Endothelial cell of umbilical vein (primary cell): ENCODE data around the gene VPS54. TPM values are rescaled to one million over a fixed set of nuclear protein-coding genes. Genes with fewer than 3 reads are reported as not detected.
"Not testable (repeated sequence)": the region's sequence is repeated elsewhere in the genome, so short reads cannot be mapped to it uniquely, and the experiment has no call there.

Source experiments
- BruUV-seq: library from RNA; stranded (reverse); fragments of 400-500 nt; replicated peaks from 2 replicates; lab custom pipeline; 2021; lab: Mats Ljungman, UMichigan
- CTCF ChIA-PET: fragments of 300-600, 350-600 bp; sonication (Branson Sonifier 250); formaldehyde crosslinking; loops from one replicate; lab custom pipeline; 2021; ENCODE audit warnings: antibody characterized with exemption, inconsistent platforms; lab: Charles Lee
- POLR2A ChIA-PET: fragments of 300-600, 350-600 bp; sonication (Branson Sonifier 250); formaldehyde crosslinking; loops from one replicate; lab custom pipeline; 2021; ENCODE audit warnings: antibody characterized with exemption, inconsistent platforms; lab: Charles Lee
- DNase-seq: peaks from one replicate; pipeline ENCODE4 v3.0.0-alpha.2; 2011; ENCODE audit warnings: low read depth, low spot score
- FAIRE-seq: peaks from 2 replicates; lab custom pipeline; 2011; peaks lifted over from hg19 to GRCh38; lab: Jason Lieb, UNC
- H2AFZ ChIP-seq: 2 replicates; pipeline ENCODE4 v1.6.0; 2012; ENCODE audit warnings: low read depth, low read length, control low read depth, inconsistent platforms
- H3K27ac ChIP-seq: 2 replicates; pipeline ENCODE4 v1.5.1; 2011; ENCODE audit warnings: low read depth, mild to moderate bottlenecking, control low read depth, low read length, moderate library complexity; ENCODE audit not compliant: insufficient read depth
- H3K27me3 ChIP-seq, 2 experiments: 2 replicates each; pipeline versions ENCODE4 v1.6.0 to v1.6.1; 2011; ENCODE audit warnings: low read length in 2 of 2, mixed read lengths in 1 of 2; ENCODE audit not compliant: control insufficient read depth in 2 of 2, insufficient read depth in 2 of 2
- H3K36me3 ChIP-seq, 2 experiments: 2 replicates in 1 of 2; 3 replicates in 1 of 2; pipeline ENCODE4 v1.5.1; 2011; ENCODE audit warnings: low read length in 2 of 2, mild to moderate bottlenecking in 1 of 2, moderate library complexity in 1 of 2; ENCODE audit not compliant: control insufficient read depth in 2 of 2, insufficient read depth in 2 of 2; ENCODE audit errors: extremely low read depth in 1 of 2
- H3K4me1 ChIP-seq: 3 replicates; pipeline ENCODE4 v1.5.1; 2011; ENCODE audit warnings: mild to moderate bottlenecking, low read length; ENCODE audit not compliant: control insufficient read depth, insufficient read depth; ENCODE audit errors: extremely low read depth
- H3K4me2 ChIP-seq: 2 replicates; pipeline ENCODE4 v1.6.1; 2011; ENCODE audit warnings: low read length, control low read depth, mixed read lengths; ENCODE audit not compliant: insufficient read depth
- H3K4me3 ChIP-seq, 3 experiments: fragments of 200-600 bp in 1 of 3; sonication (generic), shearing (Covaris generic) in 1 of 3; replicated peaks in 1 of 3; 2 replicates each; pipeline ENCODE4 v1.5.1; 2011 to 2016; ENCODE audit warnings: control low read depth in 3 of 3, low read length in 3 of 3, mild to moderate bottlenecking in 2 of 3, inconsistent platforms in 1 of 3, low read depth in 1 of 3, moderate library complexity in 1 of 3; ENCODE audit not compliant: insufficient read depth in 1 of 3
- H3K79me2 ChIP-seq: 2 replicates; pipeline ENCODE4 v1.6.0; 2012; ENCODE audit warnings: low read length, inconsistent platforms; ENCODE audit not compliant: control insufficient read depth, insufficient read depth
- H3K9ac ChIP-seq: replicated peaks from 2 replicates; pipeline ENCODE3; 2011; ENCODE audit warnings: low read length, control low read depth; ENCODE audit not compliant: insufficient read depth; ENCODE audit errors: extremely low read depth
- H3K9me1 ChIP-seq: replicated peaks from 3 replicates; pipeline ENCODE4 v1.6.0; 2011; ENCODE audit warnings: mild to moderate bottlenecking, low read length; ENCODE audit not compliant: control insufficient read depth, insufficient read depth; ENCODE audit errors: extremely low read depth
- H3K9me3 ChIP-seq: replicated peaks from 2 replicates; pipeline ENCODE4 v1.5.1; 2012; ENCODE audit warnings: low read length, inconsistent platforms; ENCODE audit not compliant: control insufficient read depth, insufficient read depth
- H4K20me1 ChIP-seq: replicated peaks from 2 replicates; pipeline ENCODE3; 2011; ENCODE audit warnings: mild to moderate bottlenecking, low read length; ENCODE audit not compliant: control insufficient read depth, insufficient read depth; ENCODE audit errors: extremely low read depth
- EZH2 ChIP-seq: IDR thresholded peaks from 2 replicates; pipeline ENCODE4 v1.6.1; 2012; ENCODE audit warnings: borderline replicate concordance, low read depth, mild to moderate bottlenecking, moderate library complexity, low read length, inconsistent platforms; ENCODE audit not compliant: severe bottlenecking
- FOS ChIP-seq: IDR thresholded peaks from 2 replicates; pipeline ENCODE4 v1.6.1; 2011; ENCODE audit warnings: mild to moderate bottlenecking, low read length, moderate library complexity, borderline replicate concordance; ENCODE audit not compliant: insufficient read depth
- GATA2 ChIP-seq: IDR thresholded peaks from 2 replicates; pipeline ENCODE4 v1.7.0; 2011; ENCODE audit warnings: low read depth, mild to moderate bottlenecking, moderate library complexity, mixed read lengths, low read length; ENCODE audit not compliant: insufficient read length, insufficient read depth
- JUN ChIP-seq: IDR thresholded peaks from 2 replicates; pipeline ENCODE4 v1.6.1; 2011; ENCODE audit warnings: borderline replicate concordance, low read depth; ENCODE audit not compliant: insufficient read length, insufficient read depth
- MAX ChIP-seq: IDR thresholded peaks from 2 replicates; pipeline ENCODE4 v1.6.1; 2011; ENCODE audit not compliant: insufficient read depth, insufficient read length
- MYC ChIP-seq: IDR thresholded peaks from one replicate; pipeline ENCODE4 v1.6.1; 2011; ENCODE audit warnings: mild to moderate bottlenecking, low read depth, low read length
- POLR2A ChIP-seq: IDR thresholded peaks from 2 replicates; pipeline ENCODE4 v1.6.1; 2012; ENCODE audit warnings: low read depth, mild to moderate bottlenecking, control low read depth, low read length
- POLR2AphosphoS5 ChIP-seq: IDR thresholded peaks from 2 replicates; pipeline ENCODE4 v1.6.1; 2012; ENCODE audit warnings: low read depth, mild to moderate bottlenecking, control low read depth, low read length, moderate library complexity; ENCODE audit not compliant: insufficient read depth
- dilution Hi-C: fragments of 300-500 bp; cut with MboI; formaldehyde crosslinking; loops from one replicate; pipeline ENCODE4 v1.15.0; 2019; ENCODE audit warnings: low sequenced_read_pairs; ENCODE audit not compliant: extremely low pct_ligation_motif_present
- intact Hi-C: fragments of 100-400 bp; cut with micrococcal nuclease; formaldehyde crosslinking; loops from one replicate; pipeline ENCODE4 v1.10.0; 2022
- polyA plus RNA-seq, 4 experiments: library from polyadenylated mRNA; depleted of rRNA in 3 of 4; stranded (reverse) in 3 of 4; unstranded in 1 of 4; fragments of >200 nt; gene quantifications; 2 replicates each; pipeline versions ENCODE4 v1.2.1 to v1.2.3, GENCODE V29; 2011 to 2012; ENCODE audit warnings: missing spikeins in 1 of 4
- total RNA-seq: library from RNA; stranded (reverse); gene quantifications from 2 replicates; pipeline ENCODE4 v1.2.3, GENCODE V29; 2021
- TF ChIP-seq, protein P1 (sequence below), 2 donors: IDR thresholded peaks; 1 replicate in 1 of 2; 2 replicates in 1 of 2; pipeline ENCODE4 v1.5.1; 2011; ENCODE audit warnings: low read length in 2 of 2, mild to moderate bottlenecking in 2 of 2, moderate library complexity in 2 of 2, control low read depth in 1 of 2, inconsistent platforms in 1 of 2, low read depth in 1 of 2; ENCODE audit not compliant: insufficient read depth in 1 of 2; ENCODE audit errors: extremely low read depth in 1 of 2

VPS54 gene
- total and polyA plus RNA-seq, 2 donors (not counting 3 experiments of a cell fraction or from before 2014, with no cell fraction given) = 6.3 to 17.7 TPM

DNA sequence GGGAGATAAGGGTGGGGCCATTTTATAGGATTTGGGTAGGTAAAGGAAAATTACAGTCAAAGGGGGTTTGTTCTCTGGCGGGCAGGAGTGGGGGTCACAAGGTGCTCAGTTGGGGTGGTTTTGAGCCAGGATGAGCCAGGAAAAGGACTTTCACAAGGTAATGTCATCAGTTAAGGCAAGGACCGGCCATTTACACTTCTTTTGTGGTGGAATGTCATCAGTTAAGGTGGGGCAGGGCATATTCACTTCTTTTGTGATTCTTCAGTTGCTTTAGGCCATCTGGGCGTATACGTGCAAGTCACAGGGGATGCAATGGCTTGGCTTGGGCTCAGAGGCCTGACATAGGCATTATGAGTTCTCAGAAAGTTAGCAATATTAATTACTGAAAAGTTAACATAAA is 171.7 kb downstream of the VPS54 start:
- H3K9me3 ChIP-seq, FAIRE-seq, H3K4me2 ChIP-seq, H3K4me1 ChIP-seq, H3K36me3 ChIP-seq, H3K27ac ChIP-seq, BruUV-seq, POLR2A ChIA-PET, dilution Hi-C loops, CTCF ChIA-PET, intact Hi-C loops, DNase-seq, H2AFZ ChIP-seq, H3K4me3 ChIP-seq, H3K27me3 ChIP-seq, H3K9me1 ChIP-seq, H3K9ac ChIP-seq, H4K20me1 ChIP-seq: not testable (repeated sequence)
- H3K79me2 ChIP-seq = peaks cover 84% of the 10 kb centered on the region

GRCh38 chr2:63846487-63846886 is 172.7 kb downstream of the VPS54 start:
- no peak overlapping the region for H3K9ac ChIP-seq
- peaks cover 8% of the 10 kb centered on the region for H3K4me1 ChIP-seq
- H3K9me1 ChIP-seq = no peaks in the 10 kb centered on the region
- DNase-seq (no peak), FAIRE-seq (no peak)
- intact Hi-C loops = no loop called here
- H3K27ac ChIP-seq = no peak overlapping the region
- no peak overlapping the region for H3K4me3 ChIP-seq
- peaks cover 79% of the 10 kb centered on the region for H3K79me2 ChIP-seq
- H4K20me1 ChIP-seq = peaks cover 4% of the 10 kb centered on the region
- H3K27me3 ChIP-seq = no peaks in the 10 kb centered on the region
- no peaks in the 10 kb centered on the region for H3K9me3 ChIP-seq
- dilution Hi-C loops = no loop called here
- CTCF ChIA-PET = interaction anchor here (1.4 to 3.5 kb wide), 3 partner anchors 12 to 148 kb away, joined by 3 to 23 read pairs (median 3); no protein-coding TSS in a partner anchor
- TF ChIP-seq MYC (no peak), JUN (no peak), MAX (no peak), POLR2AphosphoS5 (no peak), EZH2 (no peak), FOS (no peak), GATA2 (no peak), POLR2A (no peak)
- TF ChIP-seq, protein P1, sequence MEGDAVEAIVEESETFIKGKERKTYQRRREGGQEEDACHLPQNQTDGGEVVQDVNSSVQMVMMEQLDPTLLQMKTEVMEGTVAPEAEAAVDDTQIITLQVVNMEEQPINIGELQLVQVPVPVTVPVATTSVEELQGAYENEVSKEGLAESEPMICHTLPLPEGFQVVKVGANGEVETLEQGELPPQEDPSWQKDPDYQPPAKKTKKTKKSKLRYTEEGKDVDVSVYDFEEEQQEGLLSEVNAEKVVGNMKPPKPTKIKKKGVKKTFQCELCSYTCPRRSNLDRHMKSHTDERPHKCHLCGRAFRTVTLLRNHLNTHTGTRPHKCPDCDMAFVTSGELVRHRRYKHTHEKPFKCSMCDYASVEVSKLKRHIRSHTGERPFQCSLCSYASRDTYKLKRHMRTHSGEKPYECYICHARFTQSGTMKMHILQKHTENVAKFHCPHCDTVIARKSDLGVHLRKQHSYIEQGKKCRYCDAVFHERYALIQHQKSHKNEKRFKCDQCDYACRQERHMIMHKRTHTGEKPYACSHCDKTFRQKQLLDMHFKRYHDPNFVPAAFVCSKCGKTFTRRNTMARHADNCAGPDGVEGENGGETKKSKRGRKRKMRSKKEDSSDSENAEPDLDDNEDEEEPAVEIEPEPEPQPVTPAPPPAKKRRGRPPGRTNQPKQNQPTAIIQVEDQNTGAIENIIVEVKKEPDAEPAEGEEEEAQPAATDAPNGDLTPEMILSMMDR (IDR thresholded peaks at IDR 0.05; ENCODE audit: extremely low read depth in 1 of 2, insufficient read depth in 1 of 2, low read depth in 1 of 2, low read length in 2 of 2) = no peak
- H3K4me2 ChIP-seq = no peak overlapping the region
- H3K36me3 ChIP-seq = no peaks in the 10 kb centered on the region
- no peak overlapping the region for H2AFZ ChIP-seq
- POLR2A ChIA-PET = no interaction called here
- BruUV-seq = no TSS peak
